GM12875 (cell line): ENCODE results near the gene CDC14A.

Experiments
- H3K4me3 ChIP-seq: one replicate; pipeline ENCODE4 v1.5.1; 2011; ENCODE audit warnings: low read depth, low read length, control low read depth
- CTCF ChIP-seq: IDR thresholded peaks from 2 replicates; pipeline ENCODE4 v1.5.1; 2011; ENCODE audit warnings: low read depth, mild to moderate bottlenecking, control low read depth, inconsistent platforms, low read length, moderate library complexity, borderline replicate concordance; ENCODE audit not compliant: insufficient read depth

The CDC14A gene

GRCh38 chr1:100565533-100565932 is 213.2 kb downstream of the CDC14A start:
- no peak for TF ChIP-seq CTCF
- H3K4me3 ChIP-seq = no peak overlapping the region

GRCh38 chr1:100565937-100566699 is 213.8 kb downstream of the CDC14A start:
- TF ChIP-seq CTCF = no peak
- H3K4me3 ChIP-seq = no peak overlapping the region

- H3K4me3 ChIP-seq = no peak overlapping the region
- no peak for TF ChIP-seq CTCF
Measured at GRCh38 chr1:100567062-100567461, 214.8 kb downstream of the CDC14A start.
